A673 (cell line): ENCODE measurements around the gene AVP.

ENCODE experiments used
- EZH2 ChIP-seq: fragments of 200-600 bp; sonication (generic); IDR thresholded peaks from 2 replicates; pipeline ENCODE4 v1.6.1; 2017; ENCODE audit warnings: borderline replicate concordance, low read depth, mild to moderate bottlenecking, mixed read lengths, antibody characterized with exemption, low read length; ENCODE audit not compliant: poor library complexity, severe bottlenecking
- TF ChIP-seq, protein P1 (sequence below): fragments of 300-800, 200-600 bp; sonication (generic); conservative IDR thresholded peaks from 2 replicates; pipeline ENCODE4 v1.5.1; 2017; ENCODE audit warnings: low read depth, mild to moderate bottlenecking, antibody characterized with exemption, low read length, moderate library complexity, mixed read lengths

- TF ChIP-seq, protein P1, sequence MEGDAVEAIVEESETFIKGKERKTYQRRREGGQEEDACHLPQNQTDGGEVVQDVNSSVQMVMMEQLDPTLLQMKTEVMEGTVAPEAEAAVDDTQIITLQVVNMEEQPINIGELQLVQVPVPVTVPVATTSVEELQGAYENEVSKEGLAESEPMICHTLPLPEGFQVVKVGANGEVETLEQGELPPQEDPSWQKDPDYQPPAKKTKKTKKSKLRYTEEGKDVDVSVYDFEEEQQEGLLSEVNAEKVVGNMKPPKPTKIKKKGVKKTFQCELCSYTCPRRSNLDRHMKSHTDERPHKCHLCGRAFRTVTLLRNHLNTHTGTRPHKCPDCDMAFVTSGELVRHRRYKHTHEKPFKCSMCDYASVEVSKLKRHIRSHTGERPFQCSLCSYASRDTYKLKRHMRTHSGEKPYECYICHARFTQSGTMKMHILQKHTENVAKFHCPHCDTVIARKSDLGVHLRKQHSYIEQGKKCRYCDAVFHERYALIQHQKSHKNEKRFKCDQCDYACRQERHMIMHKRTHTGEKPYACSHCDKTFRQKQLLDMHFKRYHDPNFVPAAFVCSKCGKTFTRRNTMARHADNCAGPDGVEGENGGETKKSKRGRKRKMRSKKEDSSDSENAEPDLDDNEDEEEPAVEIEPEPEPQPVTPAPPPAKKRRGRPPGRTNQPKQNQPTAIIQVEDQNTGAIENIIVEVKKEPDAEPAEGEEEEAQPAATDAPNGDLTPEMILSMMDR, result no peak
- no peak for TF ChIP-seq EZH2
Observed at GRCh38 chr20:3129094-3129493, 44.6 kb upstream of the AVP start.
